HepG2 (cell line): Measurements from ENCODE around the gene VCAN. TPM values are rescaled to one million over a fixed set of nuclear protein-coding genes. Genes with fewer than 3 reads are reported as not detected.

ENCODE experiments used
- ATAC-seq: fragments of 200-7000 bp; cut with Tn5 transposase; 3 replicates; pipeline ENCODE4 v1.9.1; 2020; ENCODE audit warnings: mild to moderate bottlenecking, moderate library complexity
- BruUV-seq: library from RNA; stranded (reverse); fragments of 400-500 nt; replicated peaks from 2 replicates; lab custom pipeline; 2021; lab: Mats Ljungman, UMichigan
- CTCF ChIA-PET: fragments of 300-600 bp; formaldehyde crosslinking; extraction: SDS; loops from one replicate; lab custom pipeline; 2021; ENCODE audit warnings: low total read pairs, inconsistent platforms, low intra/inter-chr PET ratio; lab: Yijun Ruan, JAX
- POLR2A ChIA-PET: fragments of 350-600 bp; sonication (Branson Sonifier 250); formaldehyde crosslinking; loops from one replicate; lab custom pipeline; 2020; ENCODE audit warnings: antibody characterized with exemption, inconsistent platforms; lab: Yijun Ruan, JAX
- DNase-seq: peaks from one replicate; pipeline ENCODE4 v3.0.0-alpha.2; 2015; ENCODE audit warnings: low spot score
- FAIRE-seq: peaks from 3 replicates; lab custom pipeline; 2011; peaks lifted over from hg19 to GRCh38; lab: Jason Lieb, UNC
- H2AFZ ChIP-seq: one replicate; pipeline ENCODE4 v1.6.1; 2011; ENCODE audit warnings: low read length, inconsistent platforms
- H3K27ac ChIP-seq: fragments of 300-600 bp; 3 replicates; pipeline ENCODE4 v1.8.0; 2011; ENCODE audit warnings: mixed run types, mild to moderate bottlenecking, mixed read lengths, low read length, inconsistent platforms; ENCODE audit not compliant: insufficient read depth; ENCODE audit errors: extremely low read length
- H3K27me3 ChIP-seq, 2 experiments: fragments of 200-600 bp in 1 of 2; 2 replicates in 1 of 2; 3 replicates in 1 of 2; pipeline versions ENCODE4 v1.6.0 to v1.8.0; 2011; ENCODE audit warnings: low read length in 2 of 2, mild to moderate bottlenecking in 2 of 2, moderate library complexity in 2 of 2, inconsistent platforms in 1 of 2; ENCODE audit not compliant: insufficient read depth in 2 of 2, control insufficient read depth in 1 of 2
- H3K36me3 ChIP-seq, 2 experiments: fragments of 200-600 bp in 1 of 2; replicated peaks in 1 of 2; 2 replicates in 1 of 2; 3 replicates in 1 of 2; pipeline versions ENCODE4 v1.5.1 to v1.8.0; 2011; ENCODE audit warnings: low read length in 2 of 2, inconsistent platforms in 1 of 2; ENCODE audit not compliant: insufficient read depth in 2 of 2, control insufficient read depth in 1 of 2
- H3K4me1 ChIP-seq: 2 replicates; pipeline ENCODE4 v1.5.1; 2012; ENCODE audit warnings: low read length, inconsistent platforms; ENCODE audit not compliant: insufficient read depth
- H3K4me2 ChIP-seq: 2 replicates; pipeline ENCODE4 v1.6.0; 2011; ENCODE audit warnings: low read depth, low read length, inconsistent platforms
- H3K4me3 ChIP-seq, 3 experiments: fragments of 200-600 bp in 1 of 3; sonication (generic), shearing (Covaris generic) in 1 of 3; replicated peaks in 1 of 3; 2 replicates each; pipeline ENCODE4 v1.5.1; 2011 to 2016; ENCODE audit warnings: low read length in 3 of 3, inconsistent platforms in 2 of 3, low read depth in 2 of 3, mild to moderate bottlenecking in 2 of 3, control low read depth in 1 of 3, mixed read lengths in 1 of 3; ENCODE audit not compliant: insufficient read depth in 1 of 3
- H3K79me2 ChIP-seq: one replicate; pipeline ENCODE4 v1.6.1; 2011; ENCODE audit warnings: low read length, inconsistent platforms; ENCODE audit not compliant: insufficient read depth
- H3K9ac ChIP-seq: 2 replicates; pipeline ENCODE4 v1.6.0; 2011; ENCODE audit warnings: mild to moderate bottlenecking, low read depth, low read length, inconsistent platforms; ENCODE audit not compliant: insufficient read depth
- H3K9me3 ChIP-seq: 2 replicates; pipeline ENCODE4 v1.5.1; 2012; ENCODE audit warnings: mild to moderate bottlenecking, low read length
- H4K20me1 ChIP-seq: 2 replicates; pipeline ENCODE4 v1.6.0; 2011; ENCODE audit warnings: inconsistent platforms, mild to moderate bottlenecking, low read length, moderate library complexity; ENCODE audit not compliant: insufficient read depth
- CTCF ChIP-seq: sonication (generic); formaldehyde crosslinking; IDR thresholded peaks from 2 replicates; pipeline ENCODE4 v1.5.0; 2020; ENCODE audit warnings: mild to moderate bottlenecking, missing genetic modification reagents, moderate library complexity
- DBP ChIP-seq: sonication (generic); formaldehyde crosslinking; IDR thresholded peaks from 2 replicates; pipeline ENCODE4 v1.4.0; 2020; ENCODE audit warnings: missing genetic modification reagents; ENCODE audit errors: not compliant biosample characterization
- HIVEP1 ChIP-seq: sonication (generic); formaldehyde crosslinking; IDR thresholded peaks from 2 replicates; pipeline ENCODE4 v1.4.0; 2020; ENCODE audit warnings: mild to moderate bottlenecking, missing genetic modification reagents
- JUND ChIP-seq: sonication (generic); formaldehyde crosslinking; IDR thresholded peaks from 2 replicates; pipeline ENCODE4 v1.8.0; 2022; ENCODE audit warnings: mild to moderate bottlenecking, missing genetic modification reagents
- KAT2B ChIP-seq: fragments of 150-350 bp; IDR thresholded peaks from 2 replicates; pipeline ENCODE4 v1.6.1; 2014; ENCODE audit warnings: low read depth, low read length, borderline replicate concordance
- MYPOP ChIP-seq: sonication (generic); formaldehyde crosslinking; IDR thresholded peaks from 2 replicates; pipeline ENCODE4 v1.8.1; 2023; ENCODE audit warnings: mild to moderate bottlenecking, moderate library complexity, missing genetic modification reagents
- NPAS2 ChIP-seq: sonication (generic); formaldehyde crosslinking; IDR thresholded peaks from 2 replicates; pipeline ENCODE4 v1.8.0; 2022; ENCODE audit warnings: mild to moderate bottlenecking, missing genetic modification reagents, borderline replicate concordance
- YEATS4 ChIP-seq: sonication (generic); formaldehyde crosslinking; IDR thresholded peaks from 2 replicates; pipeline ENCODE4 v1.4.0; 2020; ENCODE audit warnings: missing genetic modification reagents, borderline replicate concordance
- ZBTB38 ChIP-seq: sonication (generic); formaldehyde crosslinking; IDR thresholded peaks from 2 replicates; pipeline ENCODE4 v1.5.1; 2020; ENCODE audit warnings: mild to moderate bottlenecking, missing genetic modification reagents
- ZNF180 ChIP-seq: sonication (generic); formaldehyde crosslinking; IDR thresholded peaks from 2 replicates; pipeline ENCODE4 v1.4.0; 2020; ENCODE audit warnings: low read depth, missing genetic modification reagents, borderline replicate concordance
- ZNF687 ChIP-seq: sonication (generic); formaldehyde crosslinking; IDR thresholded peaks from 2 replicates; pipeline ENCODE4 v1.5.1; 2020; ENCODE audit warnings: mild to moderate bottlenecking, missing genetic modification reagents, moderate library complexity
- ZNF703 ChIP-seq: sonication (generic); formaldehyde crosslinking; IDR thresholded peaks from 2 replicates; pipeline ENCODE4 v1.5.1; 2020; ENCODE audit warnings: missing genetic modification reagents, mild to moderate bottlenecking, moderate library complexity, borderline replicate concordance
- WGBS: methylation state at CpG from one replicate; pipeline ENCODE4 v1.1.6; 2017; ENCODE audit warnings: low lambda C conversion rate; 5-methylcytosine and 5-hydroxymethylcytosine counted together
- in situ Hi-C: cut with HindIII; loops from 2 replicates; pipeline ENCODE4 v1.10.0; 2017; ENCODE audit warnings: low pct_unique_long_range_greater_than_20kb; ENCODE audit not compliant: extremely low pct_ligation_motif_present
- intact Hi-C: fragments of 100-400 bp; cut with micrococcal nuclease; formaldehyde crosslinking; loops from one replicate; pipeline ENCODE4 v1.10.0; 2022; ENCODE audit not compliant: unreplicated experiment
- polyA plus RNA-seq, 8 experiments: library from polyadenylated mRNA; depleted of rRNA in 3 of 8; stranded (reverse) in 7 of 8; unstranded in 1 of 8; fragments of >200 nt; fragmentation: Illumina TruSeq in 4 of 8; extraction: Trizol in 4 of 8; gene quantifications; 2 replicates each; pipeline versions ENCODE4 v1.2.1 to v1.2.3, GENCODE V29; 2011 to 2016; ENCODE audit warnings: low read depth in 4 of 8, missing spikeins in 1 of 8, mixed read lengths in 1 of 8; ENCODE audit not compliant: insufficient read depth in 1 of 8
- total RNA-seq, 5 experiments: library from RNA; depleted of rRNA; stranded (reverse); fragments of >200 nt; fragmentation: Illumina TruSeq; extraction: Trizol; gene quantifications; 2 replicates each; pipeline ENCODE4 v1.2.3, GENCODE V29; 2016; ENCODE audit warnings: low read depth in 1 of 5
- TF ChIP-seq, protein P1 (sequence below): sonication (generic); formaldehyde crosslinking; conservative IDR thresholded peaks from 2 replicates; pipeline ENCODE4 v1.8.1; 2023; ENCODE audit warnings: missing genetic modification reagents

The VCAN gene
- total and polyA plus RNA-seq, 2 of the 13 experiments (the other 11 are each of a cell fraction or from before 2014, with no cell fraction given), result 1.2 to 3.5 TPM

DNA sequence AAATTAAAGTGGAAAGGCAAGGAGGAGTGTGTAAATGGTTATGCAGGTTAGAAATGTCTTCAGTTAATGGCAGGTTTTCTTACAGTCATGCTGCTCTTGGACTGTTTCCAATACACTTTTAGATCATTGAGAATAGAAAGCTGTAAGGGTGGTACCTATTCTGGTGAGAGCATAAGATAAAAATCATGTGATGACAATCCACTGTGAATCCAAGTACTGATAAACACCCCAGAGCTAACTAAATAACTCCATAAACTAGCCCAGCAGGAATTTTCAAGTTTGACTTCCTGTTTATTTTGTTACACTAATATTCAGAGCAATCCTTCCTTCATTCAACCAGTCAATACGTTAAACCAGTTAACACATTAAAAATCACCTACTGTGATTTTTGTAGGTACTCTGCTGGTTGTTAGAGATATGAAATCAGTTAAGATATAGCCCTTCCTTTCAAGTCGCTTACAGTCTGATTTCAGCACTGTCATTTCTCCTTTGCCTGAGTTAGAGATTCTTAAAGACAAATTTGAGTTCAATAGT, 22.6 kb downstream of the VCAN start (continued):
- TF ChIP-seq DBP (CRISPR knock-in tag) (no peak), KAT2B (no peak), ZNF180 (CRISPR knock-in tag) (no peak), MYPOP (CRISPR knock-in tag) (no peak), JUND (CRISPR knock-in tag) (no peak), NPAS2 (CRISPR knock-in tag) (no peak)
- TF ChIP-seq, protein P1, sequence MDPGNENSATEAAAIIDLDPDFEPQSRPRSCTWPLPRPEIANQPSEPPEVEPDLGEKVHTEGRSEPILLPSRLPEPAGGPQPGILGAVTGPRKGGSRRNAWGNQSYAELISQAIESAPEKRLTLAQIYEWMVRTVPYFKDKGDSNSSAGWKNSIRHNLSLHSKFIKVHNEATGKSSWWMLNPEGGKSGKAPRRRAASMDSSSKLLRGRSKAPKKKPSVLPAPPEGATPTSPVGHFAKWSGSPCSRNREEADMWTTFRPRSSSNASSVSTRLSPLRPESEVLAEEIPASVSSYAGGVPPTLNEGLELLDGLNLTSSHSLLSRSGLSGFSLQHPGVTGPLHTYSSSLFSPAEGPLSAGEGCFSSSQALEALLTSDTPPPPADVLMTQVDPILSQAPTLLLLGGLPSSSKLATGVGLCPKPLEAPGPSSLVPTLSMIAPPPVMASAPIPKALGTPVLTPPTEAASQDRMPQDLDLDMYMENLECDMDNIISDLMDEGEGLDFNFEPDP (CRISPR knock-in tag), result no peak

GRCh38 chr5:83494666-83495065, 23.1 kb downstream of the VCAN start:
- H3K9ac ChIP-seq, result no peak overlapping the region
- H3K79me2 ChIP-seq, result no peaks in the 10 kb centered on the region
- WGBS, result 46% methylated on average over 4 of the region's 4 CpGs
- CTCF ChIA-PET, result no interaction called here
- intact Hi-C loops, result no loop called here
- POLR2A ChIA-PET, result no interaction called here
- BruUV-seq, result no TSS peak
- H3K36me3 ChIP-seq, result no peaks in the 10 kb centered on the region
- DNase-seq (no peak), ATAC-seq (no peak), FAIRE-seq (no peak)
- in situ Hi-C loops, result no loop called here
- H3K4me1 ChIP-seq, result peaks cover 25% of the 10 kb centered on the region
- H2AFZ ChIP-seq, result no peak overlapping the region
- no peaks in the 10 kb centered on the region for H3K9me3 ChIP-seq
- no peak overlapping the region for H3K27ac ChIP-seq
- no peaks in the 10 kb centered on the region for H4K20me1 ChIP-seq
- no peaks in the 10 kb centered on the region for H3K27me3 ChIP-seq
- H3K4me3 ChIP-seq, result no peak overlapping the region
- no peak overlapping the region for H3K4me2 ChIP-seq
- TF ChIP-seq ZNF687 (CRISPR knock-in tag) (no peak), CTCF (no peak), ZBTB38 (CRISPR knock-in tag) (no peak), YEATS4 (CRISPR knock-in tag) (no peak), ZNF703 (CRISPR knock-in tag) (no peak), HIVEP1 (CRISPR knock-in tag) (no peak)
